GM21515 (cell line): ENCODE measurements around the gene SWSAP1.
"Not testable (repeated sequence)": the region's sequence is repeated elsewhere in the genome, so short reads cannot be mapped to it uniquely, and the experiment has no call there.

Experiments used
- ATAC-seq: cut with Tn5 transposase; IDR thresholded peaks from one replicate; pipeline ENCODE4 v1.9.1; 2021; ENCODE audit not compliant: unreplicated experiment

SWSAP1 gene

GRCh38 chr19:11354102-11354501 is 20.4 kb upstream of the SWSAP1 start:
- not testable (repeated sequence) for ATAC-seq

GRCh38 chr19:11355160-11356073 is 19.0 kb upstream of the SWSAP1 start, which contains the start of gene PLPPR2:
Gene PLPPR2 (plus strand): TSS chr19:11355432. CDS start chr19:11357674, 2,242 bp downstream.
- ATAC-seq, result no peak

GRCh38 chr19:11356074-11356397 is 18.4 kb upstream of the SWSAP1 start:
- no peak for ATAC-seq

GRCh38 chr19:11356676-11357550 is 17.6 kb upstream of the SWSAP1 start:
- ATAC-seq, result no peak

GRCh38 chr19:11359421-11359820 is 15.0 kb upstream of the SWSAP1 start:
- ATAC-seq, result no peak

GRCh38 chr19:11361037-11361770 is 13.3 kb upstream of the SWSAP1 start:
- ATAC-seq, result no peak

- ATAC-seq, result no peak
Observed at GRCh38 chr19:11361771-11362731, 12.4 kb upstream of the SWSAP1 start.

GRCh38 chr19:11363881-11364280 is 10.6 kb upstream of the SWSAP1 start:
- no peak for ATAC-seq

- ATAC-seq, result no peak
Observed at GRCh38 chr19:11364296-11364904, 10.1 kb upstream of the SWSAP1 start.

GRCh38 chr19:11364935-11365334 is 9.5 kb upstream of the SWSAP1 start:
- ATAC-seq, result no peak

- no peak for ATAC-seq
Observed at GRCh38 chr19:11365557-11366117, 8.8 kb upstream of the SWSAP1 start.

GRCh38 chr19:11367528-11367927 is 6.9 kb upstream of the SWSAP1 start:
- ATAC-seq, result no peak

- no peak for ATAC-seq
Observed at GRCh38 chr19:11370744-11371143, 3.7 kb upstream of the SWSAP1 start.

GRCh38 chr19:11373166-11373884 is 1.1 kb upstream of the SWSAP1 start:
- ATAC-seq, result no peak

- ATAC-seq, result no peak
Observed at GRCh38 chr19:11373885-11374432, 507 bp upstream of the SWSAP1 start.

GRCh38 chr19:11375143-11375948 is 880 bp downstream of the SWSAP1 start:
- ATAC-seq, result peak; percentile 23

GRCh38 chr19:11377237-11377636 is 2.8 kb downstream of the SWSAP1 start:
- no peak for ATAC-seq
